ENCODE data around the gene CERS6.

DNA sequence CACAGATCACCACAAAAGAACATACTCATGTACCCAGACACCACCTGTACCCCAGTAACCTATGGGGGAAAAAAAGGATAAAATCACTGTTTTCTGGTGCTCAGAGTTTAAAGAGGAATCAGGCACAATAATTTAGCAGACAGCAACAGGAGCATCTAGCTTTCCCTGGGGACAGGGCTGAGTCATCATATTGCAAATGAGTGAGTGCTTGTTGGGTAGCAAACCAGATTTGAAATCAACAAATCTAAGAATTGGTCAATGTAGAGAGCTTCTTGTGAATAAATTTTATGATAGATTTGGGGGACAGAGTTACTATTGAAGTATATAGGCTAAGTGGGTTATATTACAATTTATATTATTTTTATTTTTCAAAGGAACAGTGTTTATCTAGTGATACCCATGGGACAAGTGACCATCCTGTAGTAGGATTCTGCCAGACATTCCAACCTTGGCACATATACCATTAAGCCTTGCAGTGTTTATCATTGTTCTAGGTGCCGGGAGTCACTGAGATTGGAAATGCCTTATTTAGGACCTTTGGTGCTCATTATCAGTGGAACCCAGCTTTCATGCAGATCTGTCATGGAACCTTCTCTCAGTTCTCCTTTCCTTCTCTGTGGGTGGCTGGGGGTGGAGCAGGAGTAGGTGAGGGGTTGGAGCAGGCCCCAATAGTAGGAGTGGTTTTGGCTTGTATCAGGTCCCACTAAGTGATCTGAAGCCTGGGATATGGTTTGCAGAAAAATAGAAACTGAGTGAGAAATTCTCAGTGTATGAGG, 117.2 kb downstream of the CERS6 start:
- TF ChIP-seq, protein P1, sequence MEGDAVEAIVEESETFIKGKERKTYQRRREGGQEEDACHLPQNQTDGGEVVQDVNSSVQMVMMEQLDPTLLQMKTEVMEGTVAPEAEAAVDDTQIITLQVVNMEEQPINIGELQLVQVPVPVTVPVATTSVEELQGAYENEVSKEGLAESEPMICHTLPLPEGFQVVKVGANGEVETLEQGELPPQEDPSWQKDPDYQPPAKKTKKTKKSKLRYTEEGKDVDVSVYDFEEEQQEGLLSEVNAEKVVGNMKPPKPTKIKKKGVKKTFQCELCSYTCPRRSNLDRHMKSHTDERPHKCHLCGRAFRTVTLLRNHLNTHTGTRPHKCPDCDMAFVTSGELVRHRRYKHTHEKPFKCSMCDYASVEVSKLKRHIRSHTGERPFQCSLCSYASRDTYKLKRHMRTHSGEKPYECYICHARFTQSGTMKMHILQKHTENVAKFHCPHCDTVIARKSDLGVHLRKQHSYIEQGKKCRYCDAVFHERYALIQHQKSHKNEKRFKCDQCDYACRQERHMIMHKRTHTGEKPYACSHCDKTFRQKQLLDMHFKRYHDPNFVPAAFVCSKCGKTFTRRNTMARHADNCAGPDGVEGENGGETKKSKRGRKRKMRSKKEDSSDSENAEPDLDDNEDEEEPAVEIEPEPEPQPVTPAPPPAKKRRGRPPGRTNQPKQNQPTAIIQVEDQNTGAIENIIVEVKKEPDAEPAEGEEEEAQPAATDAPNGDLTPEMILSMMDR (IDR thresholded peaks at IDR 0.05), result no peak
- TF ChIP-seq POLR2A (IDR thresholded peaks at IDR 0.05), result no peak

Measured in body of pancreas (tissue), 4 donors.